Activated T-cell treated with anti-CD3 and anti-CD28 coated beads, Interleukin-2, amount 50 U/mL, for 4 hours (primary cell): ENCODE results near the gene RASAL2. TPM values are rescaled to one million over a fixed set of nuclear protein-coding genes. Genes with fewer than 3 reads are reported as not detected.
"Not testable (repeated sequence)": the region's sequence is repeated elsewhere in the genome, so short reads cannot be mapped to it uniquely, and the experiment has no call there.

ENCODE experiments used
- ATAC-seq, 2 donors: fragments of 200-7000 bp; cut with Tn5 transposase; one replicate each; pipeline ENCODE4 v1.10.0; 2021
- DNase-seq: peaks from one replicate; pipeline ENCODE4 v3.0.0-alpha.2; 2020
- H3K27me3 Mint-ChIP-seq: one replicate; pipeline ENCODE4 v1.8.0; 2021; ENCODE audit warnings: low read depth, mixed read lengths
- H3K36me3 Mint-ChIP-seq: one replicate; pipeline ENCODE4 v1.8.0; 2022; ENCODE audit warnings: mixed read lengths; ENCODE audit not compliant: insufficient read depth
- H3K4me1 Mint-ChIP-seq: one replicate; pipeline ENCODE4 v1.8.0; 2021; ENCODE audit warnings: low read depth, mixed read lengths
- H3K4me3 Mint-ChIP-seq: one replicate; pipeline ENCODE4 v1.8.0; 2021; ENCODE audit warnings: mild to moderate bottlenecking, moderate library complexity, mixed read lengths
- H3K9me3 Mint-ChIP-seq: one replicate; pipeline ENCODE4 v1.8.0; 2021; ENCODE audit warnings: mixed read lengths
- total RNA-seq, 3 donors: library from RNA; stranded (reverse); gene quantifications; one replicate each; pipeline ENCODE4 v1.2.1, GENCODE V29; 2021

RASAL2 gene
- total RNA-seq, 3 donors from 2014 or later = 0.03 to 0.15 (median 0.08) TPM

DNA sequence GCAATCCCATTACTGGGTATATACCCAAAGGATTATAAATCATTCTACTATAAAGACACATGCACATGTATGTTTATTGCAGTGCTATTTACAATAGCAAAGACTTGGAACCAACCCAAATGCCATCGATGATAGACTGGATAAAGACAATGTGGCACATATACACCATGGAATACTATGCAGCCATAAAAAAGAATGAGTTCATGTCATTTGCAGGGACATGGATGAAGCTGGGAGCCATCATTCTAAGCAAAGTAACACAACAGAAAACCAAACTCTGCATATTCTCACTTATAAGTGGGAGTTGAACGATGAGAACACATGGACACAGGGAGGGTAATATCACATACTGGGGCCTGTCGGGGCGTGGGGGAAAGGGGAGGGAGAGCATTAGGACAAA, 2.5 kb upstream of the RASAL2 start:
- Mint-ChIP-seq H3K27me3 (peaks cover 50% of the 10 kb centered on the region), H3K4me1 (peaks cover 11% of the 10 kb centered on the region)
- ATAC-seq, H3K36me3 Mint-ChIP-seq, DNase-seq, H3K9me3 Mint-ChIP-seq, H3K4me3 Mint-ChIP-seq: not testable (repeated sequence)

DNA sequence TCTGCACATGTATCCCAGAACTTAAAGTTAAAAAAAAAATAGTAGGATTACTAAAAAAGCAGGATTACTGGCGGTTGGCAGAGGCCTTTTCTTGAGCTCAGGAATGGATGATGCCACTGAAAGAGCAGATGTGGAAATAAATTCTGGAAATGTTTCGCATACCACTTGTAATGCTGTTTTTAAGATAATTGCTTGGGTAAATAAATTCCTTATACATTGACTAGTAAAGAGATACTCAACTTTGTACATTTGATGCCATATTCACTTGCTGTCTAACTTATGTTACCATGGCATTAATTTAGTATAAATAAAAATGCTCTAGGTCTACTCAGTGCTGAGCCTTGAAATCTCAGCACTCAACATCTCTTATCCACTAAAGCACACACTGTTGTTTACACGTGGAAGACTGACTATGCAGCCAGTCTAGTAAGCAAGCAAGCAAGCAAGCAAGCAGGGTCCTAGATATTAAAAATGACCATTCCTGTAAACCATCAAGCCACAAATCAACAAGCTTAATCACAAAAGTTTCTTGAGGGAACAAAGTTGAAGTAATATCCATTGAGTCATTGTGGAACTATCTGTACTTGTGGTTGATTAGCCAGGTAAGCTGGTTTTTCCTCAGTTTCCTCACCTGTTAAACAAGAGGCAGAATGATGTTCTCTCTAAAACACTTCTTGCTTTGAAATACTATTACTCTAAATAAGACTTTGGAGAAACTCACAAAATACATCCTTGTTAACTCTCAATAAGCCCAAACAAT, 1.7 kb upstream of the RASAL2 start:
- no peaks in the 10 kb centered on the region for H3K36me3 Mint-ChIP-seq
- peaks cover 57% of the 10 kb centered on the region for H3K27me3 Mint-ChIP-seq
- H3K4me1 Mint-ChIP-seq = peaks cover 11% of the 10 kb centered on the region
- ATAC-seq (no peak), DNase-seq (no peak)
- no peak overlapping the region for H3K4me3 Mint-ChIP-seq
- no peaks in the 10 kb centered on the region for H3K9me3 Mint-ChIP-seq

DNA sequence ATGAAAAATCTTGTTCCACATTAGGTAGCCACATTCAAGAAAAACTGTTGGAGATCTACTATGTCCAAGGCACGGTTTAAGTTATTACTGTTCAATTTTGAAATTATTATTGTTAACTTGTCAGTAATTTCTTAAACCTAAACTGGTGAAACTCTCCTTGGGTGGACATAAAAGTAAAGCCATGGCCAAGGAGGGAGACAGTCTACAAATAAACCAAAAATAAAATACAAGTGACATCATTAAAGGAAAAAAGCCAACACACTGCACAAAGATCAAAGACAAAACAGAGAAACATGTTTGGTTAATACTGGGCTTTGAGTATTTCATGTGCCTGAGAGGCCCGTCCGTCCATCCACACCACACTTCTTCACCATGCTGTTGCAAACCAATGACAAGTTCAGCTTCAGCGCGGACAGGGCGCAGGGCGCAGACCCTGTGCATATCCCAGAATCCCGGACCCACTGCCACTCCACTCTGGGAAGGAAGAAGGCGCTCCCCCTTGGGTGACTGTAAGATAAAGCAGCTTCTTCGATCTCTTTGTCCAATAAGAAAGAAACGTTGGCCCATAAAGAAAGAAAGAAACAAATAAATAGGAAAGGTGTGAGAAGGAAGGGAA, 918 bp upstream of the RASAL2 start:
- DNase-seq = no peak
- Mint-ChIP-seq H3K4me1 (peaks cover 11% of the 10 kb centered on the region), H3K36me3 (no peaks in the 10 kb centered on the region), H3K9me3 (no peaks in the 10 kb centered on the region), H3K27me3 (peaks cover 62% of the 10 kb centered on the region), H3K4me3 (peak overlapping the region; percentile 64)
- ATAC-seq = no peak

DNA sequence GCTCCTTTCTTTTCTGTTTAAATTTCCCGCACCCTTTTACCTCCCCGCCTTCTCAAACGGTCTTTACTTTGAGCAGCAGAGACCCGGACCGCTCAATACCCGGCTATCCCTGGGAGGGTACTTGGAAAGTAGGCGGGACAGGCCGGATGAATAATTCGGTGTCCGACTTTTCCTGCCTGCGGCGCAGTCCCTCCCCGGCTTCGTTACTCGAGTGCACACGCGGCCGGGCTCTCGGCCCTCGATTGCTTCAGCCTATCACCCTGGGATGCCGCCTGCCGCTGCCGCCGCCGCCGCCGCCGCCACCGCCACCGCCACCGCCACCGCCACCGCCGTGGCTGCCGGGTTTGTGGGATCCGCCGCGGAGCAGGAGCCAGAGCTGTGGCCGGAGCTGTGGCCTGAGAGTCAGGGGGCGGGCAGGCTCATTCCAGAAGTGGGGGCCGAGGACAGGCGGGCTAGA, 382 bp upstream of the RASAL2 start:
- no peak for DNase-seq
- peaks cover 62% of the 10 kb centered on the region for H3K27me3 Mint-ChIP-seq
- peaks cover 11% of the 10 kb centered on the region for H3K4me1 Mint-ChIP-seq
- H3K4me3 Mint-ChIP-seq = peak overlapping the region; percentile 64
- no peaks in the 10 kb centered on the region for H3K9me3 Mint-ChIP-seq
- peak; percentile 76 to 77 for ATAC-seq
- no peaks in the 10 kb centered on the region for H3K36me3 Mint-ChIP-seq

DNA sequence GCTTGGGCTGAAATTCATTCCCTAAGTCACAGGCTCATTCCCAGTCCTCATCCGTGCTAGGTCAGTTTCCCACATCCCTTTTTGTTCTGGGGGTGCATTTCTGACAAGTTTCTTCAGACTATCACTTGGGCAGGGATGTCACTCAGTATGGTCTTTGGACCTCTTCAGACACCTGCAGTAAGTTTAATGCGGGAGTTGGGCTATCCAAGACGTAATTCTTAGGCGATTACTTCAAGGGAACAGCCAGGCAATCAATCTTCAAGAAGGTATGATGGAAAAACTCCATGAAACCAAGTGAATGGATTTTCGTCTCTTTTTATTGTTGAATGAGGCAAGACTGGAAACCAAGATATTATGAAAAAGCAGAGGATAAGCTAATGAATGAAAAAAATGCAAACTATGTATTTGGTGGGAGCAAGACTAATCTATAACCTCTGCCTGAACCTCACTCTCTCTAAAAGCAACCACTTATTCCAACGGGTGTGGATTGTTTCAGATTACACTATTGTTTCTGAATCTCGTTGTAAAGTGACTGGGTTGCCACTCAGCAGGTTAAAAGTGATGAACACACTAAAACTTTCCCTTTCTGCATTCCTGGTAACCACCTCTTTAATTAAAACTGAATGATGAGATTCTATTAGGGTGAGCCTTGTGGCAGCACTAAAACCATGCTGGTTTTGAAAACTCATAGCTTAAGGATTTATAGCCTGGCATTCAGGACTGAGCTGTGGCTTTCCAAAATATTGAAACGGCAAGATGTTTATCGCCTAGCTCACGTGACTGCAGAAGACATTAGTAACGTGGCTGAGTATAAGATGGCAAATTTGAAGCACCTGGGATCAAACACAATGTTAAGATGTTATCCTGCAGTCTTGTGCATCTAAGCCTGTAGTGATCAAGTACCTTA, 1.1 kb downstream of the RASAL2 start:
- DNase-seq = no peak
- H3K27me3 Mint-ChIP-seq = peaks cover 62% of the 10 kb centered on the region
- no peaks in the 10 kb centered on the region for H3K36me3 Mint-ChIP-seq
- H3K4me3 Mint-ChIP-seq = peak overlapping the region; percentile 37
- no peaks in the 10 kb centered on the region for H3K9me3 Mint-ChIP-seq
- peaks cover 11% of the 10 kb centered on the region for H3K4me1 Mint-ChIP-seq
- ATAC-seq = no peak

DNA sequence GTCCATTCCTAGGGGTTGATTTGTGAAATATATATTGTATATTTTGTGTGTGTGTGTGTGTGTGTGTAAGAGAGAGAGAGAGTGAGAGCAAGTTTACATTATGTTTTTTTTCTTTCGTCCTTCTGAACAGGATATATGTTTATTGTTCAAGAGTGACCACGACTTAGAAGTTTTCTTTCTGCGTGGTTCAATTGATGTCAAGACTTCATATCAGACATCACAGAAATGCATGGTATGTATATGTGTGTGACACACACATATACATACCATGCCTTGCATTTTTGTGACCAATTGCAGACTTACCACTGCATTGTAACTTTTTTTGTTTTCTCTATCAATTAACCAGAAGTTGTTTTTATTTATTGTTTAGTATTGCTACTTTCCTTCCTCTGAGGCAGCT, 2.5 kb downstream of the RASAL2 start:
- DNase-seq (no peak), ATAC-seq (no peak)
- no peaks in the 10 kb centered on the region for H3K9me3 Mint-ChIP-seq
- no peaks in the 10 kb centered on the region for H3K36me3 Mint-ChIP-seq
- peaks cover 52% of the 10 kb centered on the region for H3K27me3 Mint-ChIP-seq
- peaks cover 11% of the 10 kb centered on the region for H3K4me1 Mint-ChIP-seq
- H3K4me3 Mint-ChIP-seq = no peak overlapping the region

DNA sequence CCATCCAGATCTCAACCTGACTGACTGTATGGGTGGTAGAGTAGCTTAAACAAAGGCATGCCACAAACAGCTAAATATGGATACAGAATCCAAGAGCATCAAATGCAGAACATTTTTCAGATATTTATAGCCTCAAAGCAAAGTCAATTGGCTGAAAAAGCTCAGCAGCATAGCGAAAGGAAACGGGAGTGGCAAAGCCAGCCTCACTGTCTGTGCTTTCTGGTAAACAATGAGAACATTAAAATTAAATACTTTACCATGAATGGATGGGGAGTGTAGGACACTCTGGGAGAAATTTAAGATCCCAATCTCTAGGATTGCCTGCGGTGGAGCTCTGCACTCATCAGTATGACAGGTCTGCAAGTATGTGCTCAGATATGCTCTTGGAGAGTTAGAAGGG, 4.4 kb downstream of the RASAL2 start:
- H3K36me3 Mint-ChIP-seq = no peaks in the 10 kb centered on the region
- no peaks in the 10 kb centered on the region for H3K9me3 Mint-ChIP-seq
- H3K27me3 Mint-ChIP-seq = peaks cover 36% of the 10 kb centered on the region
- DNase-seq = no peak
- peaks cover 6% of the 10 kb centered on the region for H3K4me1 Mint-ChIP-seq
- H3K4me3 Mint-ChIP-seq = no peak overlapping the region
- ATAC-seq = no peak

DNA sequence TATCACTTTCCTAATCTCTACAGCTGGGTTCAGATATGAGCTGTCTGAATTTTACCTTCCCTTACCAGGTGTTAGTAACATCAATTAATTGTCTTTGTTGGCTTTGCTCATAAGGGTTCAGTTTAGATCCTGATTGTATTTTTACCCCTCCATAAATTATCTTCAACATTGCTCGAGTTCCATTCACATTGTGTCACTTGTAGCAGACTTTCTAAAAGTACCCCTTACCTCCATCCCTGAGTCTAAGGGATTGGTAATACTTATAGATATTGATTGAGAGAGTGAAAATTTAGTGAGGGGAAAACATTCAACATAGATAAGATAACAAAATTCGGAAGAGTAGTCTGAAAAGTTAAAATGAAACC, 7.3 kb downstream of the RASAL2 start:
- Mint-ChIP-seq H3K4me3 (no peak overlapping the region), H3K9me3 (no peaks in the 10 kb centered on the region)

DNA sequence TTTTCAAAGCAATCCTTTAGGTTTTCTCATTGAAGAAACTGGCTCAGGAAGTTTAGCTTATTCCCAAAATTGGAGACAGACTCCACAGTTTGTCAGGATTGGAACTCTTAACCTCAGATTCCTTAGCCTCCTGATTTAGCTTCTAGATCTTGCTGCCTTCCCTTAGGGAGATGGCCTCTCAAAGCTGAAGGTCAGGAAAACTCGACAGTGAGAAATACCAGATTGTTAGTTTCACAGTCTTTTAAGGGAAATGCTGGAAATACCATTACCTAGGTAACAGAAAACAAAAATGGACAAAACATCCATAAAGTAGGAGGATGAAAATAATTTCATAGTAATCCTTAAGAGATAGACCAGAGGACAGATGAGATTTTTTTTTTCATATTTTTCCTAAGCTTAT, 7.8 kb downstream of the RASAL2 start:
- H3K36me3 Mint-ChIP-seq = no peaks in the 10 kb centered on the region
- H3K4me3 Mint-ChIP-seq = no peak overlapping the region
- DNase-seq (no peak), ATAC-seq (no peak)
- no peaks in the 10 kb centered on the region for H3K9me3 Mint-ChIP-seq
- no peaks in the 10 kb centered on the region for H3K4me1 Mint-ChIP-seq
- H3K27me3 Mint-ChIP-seq = peaks cover 12% of the 10 kb centered on the region

More for the DNA sequence above, 7.3 kb downstream of the RASAL2 start:
- ATAC-seq (no peak), DNase-seq (no peak)
- Mint-ChIP-seq H3K4me1 (no peaks in the 10 kb centered on the region), H3K36me3 (no peaks in the 10 kb centered on the region), H3K27me3 (peaks cover 14% of the 10 kb centered on the region)

DNA sequence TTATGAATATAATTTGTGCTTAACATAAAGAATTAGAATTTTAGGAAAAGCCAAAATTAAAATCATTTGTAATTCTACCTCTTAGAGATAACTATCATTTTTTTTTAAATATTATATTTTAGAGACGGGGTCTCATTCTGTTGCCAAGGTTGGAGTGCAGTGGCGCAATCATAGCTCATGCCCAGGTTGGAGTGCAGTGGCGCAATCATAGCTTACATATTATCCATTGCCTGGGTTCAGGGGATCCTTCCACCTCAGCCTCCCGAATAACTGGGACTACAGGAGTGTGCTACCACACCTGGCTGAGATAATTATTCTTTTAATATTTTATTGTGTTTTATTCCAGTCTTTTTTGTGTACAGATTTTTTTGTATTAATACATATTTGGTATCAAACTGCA, 8.3 kb downstream of the RASAL2 start:
- H3K4me3 Mint-ChIP-seq = no peak overlapping the region
- no peaks in the 10 kb centered on the region for H3K4me1 Mint-ChIP-seq
- peaks cover 6% of the 10 kb centered on the region for H3K27me3 Mint-ChIP-seq
- no peak for DNase-seq
- no peaks in the 10 kb centered on the region for H3K9me3 Mint-ChIP-seq
- H3K36me3 Mint-ChIP-seq = no peaks in the 10 kb centered on the region
- ATAC-seq = no peak

DNA sequence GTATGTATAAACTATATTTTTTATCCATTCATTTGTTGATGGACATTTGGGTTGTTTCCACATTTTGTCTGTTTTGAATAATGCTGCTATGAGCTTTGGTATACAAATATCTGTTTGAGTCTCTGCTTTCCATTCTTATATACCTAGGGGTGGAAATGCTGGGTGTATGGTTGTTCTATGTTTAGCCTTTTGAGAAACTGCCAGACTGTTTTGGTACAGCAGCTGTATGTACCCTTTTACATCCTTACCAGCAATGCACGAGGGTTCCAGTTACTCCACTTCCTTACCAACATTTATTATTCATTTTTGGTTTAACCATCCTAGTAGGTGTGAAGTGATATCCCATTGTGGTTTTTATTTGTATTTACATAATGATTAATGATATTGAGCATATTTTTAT, 13.9 kb downstream of the RASAL2 start:
- DNase-seq = no peak
- H3K27me3 Mint-ChIP-seq = no peaks in the 10 kb centered on the region
- no peaks in the 10 kb centered on the region for H3K36me3 Mint-ChIP-seq
- H3K9me3 Mint-ChIP-seq = no peaks in the 10 kb centered on the region
- no peak overlapping the region for H3K4me3 Mint-ChIP-seq
- no peaks in the 10 kb centered on the region for H3K4me1 Mint-ChIP-seq
- no peak for ATAC-seq

DNA sequence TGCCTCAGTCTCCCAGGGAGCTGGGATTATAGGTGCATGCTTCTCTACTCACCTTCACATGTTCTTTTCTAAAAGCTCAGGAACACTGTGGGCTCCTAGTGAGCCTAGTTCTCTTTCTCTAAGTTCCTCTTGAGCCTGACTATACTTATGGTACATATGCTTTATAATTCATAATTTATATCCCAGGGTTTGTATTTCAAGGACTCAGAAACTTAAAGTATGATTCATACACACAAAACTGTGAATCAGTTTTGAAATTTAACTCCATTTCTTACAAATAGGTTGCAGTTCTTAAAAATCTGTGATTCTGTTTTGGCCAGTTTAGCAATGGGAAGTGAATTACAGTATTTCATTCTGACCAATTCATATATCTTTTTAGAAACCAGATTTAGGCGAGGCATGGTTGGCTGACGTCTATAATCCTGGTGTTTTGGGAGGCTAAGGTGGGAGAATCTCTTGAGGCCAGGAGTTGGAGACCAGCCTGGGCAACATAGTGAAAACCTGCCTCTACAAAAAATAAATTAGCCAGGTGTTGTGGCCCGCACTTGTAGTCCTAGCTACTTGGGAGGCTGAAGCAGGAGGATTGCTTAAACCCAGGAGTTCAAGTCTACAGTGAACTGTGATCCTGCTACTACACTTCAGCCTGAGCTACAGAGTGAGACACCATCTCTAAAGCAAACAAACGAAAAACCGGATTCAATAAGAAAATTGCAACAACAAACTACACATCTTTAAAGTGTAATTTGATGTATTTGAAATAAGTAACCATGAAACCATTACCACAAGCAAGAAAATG, 15.6 kb downstream of the RASAL2 start:
- ATAC-seq (no peak), DNase-seq (no peak)
- H3K4me1 Mint-ChIP-seq = no peaks in the 10 kb centered on the region
- H3K4me3 Mint-ChIP-seq = no peak overlapping the region
- H3K9me3 Mint-ChIP-seq = no peaks in the 10 kb centered on the region
- H3K36me3 Mint-ChIP-seq = no peaks in the 10 kb centered on the region
- no peaks in the 10 kb centered on the region for H3K27me3 Mint-ChIP-seq

DNA sequence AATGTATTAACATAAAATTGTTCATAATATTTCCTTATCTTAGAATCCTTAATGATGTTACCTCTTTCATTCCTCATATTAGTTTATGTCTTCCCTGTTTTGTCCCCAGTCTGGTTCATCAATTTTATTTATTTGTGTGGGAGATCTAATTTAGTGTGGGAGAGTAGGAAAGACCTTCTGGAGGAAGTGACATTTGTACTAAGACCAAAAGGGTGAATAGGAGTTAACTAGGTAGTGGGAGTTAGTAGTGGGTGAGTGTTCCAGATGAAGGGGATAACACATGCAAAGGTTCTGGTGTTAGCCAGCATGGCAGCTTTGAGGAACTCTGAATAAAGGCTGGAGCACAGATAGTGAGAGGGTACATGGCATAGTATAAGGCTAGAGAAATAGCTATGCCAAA, 21.4 kb downstream of the RASAL2 start:
- H3K36me3 Mint-ChIP-seq = no peaks in the 10 kb centered on the region
- ATAC-seq = no peak
- H3K4me1 Mint-ChIP-seq = no peaks in the 10 kb centered on the region
- peaks cover 3% of the 10 kb centered on the region for H3K27me3 Mint-ChIP-seq
- peaks cover 4% of the 10 kb centered on the region for H3K9me3 Mint-ChIP-seq
- no peak overlapping the region for H3K4me3 Mint-ChIP-seq
- DNase-seq = no peak

DNA sequence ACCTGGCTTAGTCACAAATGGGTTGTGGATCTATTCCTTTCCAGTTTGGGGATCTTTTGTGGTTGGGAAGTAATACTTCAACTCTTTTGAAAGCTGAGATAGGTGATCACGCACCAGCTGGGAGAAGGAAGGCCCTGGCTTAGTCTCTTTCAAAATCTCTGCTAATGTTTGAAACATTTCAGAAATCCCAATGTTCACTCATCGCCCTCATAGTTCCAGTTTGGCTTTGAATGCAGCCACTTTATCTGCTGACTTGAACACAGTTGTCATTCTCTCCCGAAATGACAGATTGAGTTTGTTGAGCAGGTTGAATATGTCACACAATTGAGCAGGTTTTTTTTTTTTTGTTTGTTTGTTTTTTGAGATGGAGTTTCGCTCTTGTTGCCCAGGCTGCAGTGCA, 24.6 kb downstream of the RASAL2 start:
- Mint-ChIP-seq H3K36me3 (no peaks in the 10 kb centered on the region), H3K4me1 (no peaks in the 10 kb centered on the region), H3K9me3 (peaks cover 4% of the 10 kb centered on the region), H3K27me3 (peaks cover 3% of the 10 kb centered on the region), H3K4me3 (no peak overlapping the region)
- ATAC-seq (no peak), DNase-seq (no peak)
